K562 (cell line): ENCODE data around the gene CEP95. TPM values are rescaled to one million over a fixed set of nuclear protein-coding genes. Genes with fewer than 3 reads are reported as not detected.

ENCODE experiments used
- ATF7 ChIP-seq: fragments of 450-650 bp; IDR thresholded peaks from 2 replicates; pipeline ENCODE4 v1.7.1; 2014; ENCODE audit warnings: mild to moderate bottlenecking, moderate library complexity
- CAMTA2 ChIP-seq: fragments of 250-450 bp; sonication (Bioruptor Pico); conservative IDR thresholded peaks from 2 replicates; pipeline ENCODE4 v1.5.1; 2022
- EP400 ChIP-seq: fragments of 450-650 bp; IDR thresholded peaks from 2 replicates; pipeline ENCODE4 v1.6.1; 2017; ENCODE audit warnings: antibody characterized with exemption, mild to moderate bottlenecking, moderate library complexity
- ILK ChIP-seq: fragments of 450-650 bp; IDR thresholded peaks from 2 replicates; pipeline ENCODE4 v1.6.1; 2016; ENCODE audit warnings: missing genetic modification characterization, low read depth, mild to moderate bottlenecking, missing compliant biosample characterization, moderate library complexity, borderline replicate concordance
- RFX7 ChIP-seq: fragments of 250-450 bp; sonication (Bioruptor Pico); IDR thresholded peaks from 2 replicates; pipeline ENCODE4 v1.5.1; 2021; ENCODE audit warnings: mild to moderate bottlenecking
- SAFB ChIP-seq: fragments of 200-400 bp; formaldehyde crosslinking; IDR thresholded peaks from 2 replicates; pipeline ENCODE4 v1.6.1; 2017; ENCODE audit warnings: low read depth, low read length, borderline replicate concordance
- ZBTB33 ChIP-seq: sonication (generic); formaldehyde crosslinking; IDR thresholded peaks from 2 replicates; pipeline ENCODE4 v1.8.1; 2023; ENCODE audit warnings: mild to moderate bottlenecking, missing genetic modification reagents
- ZKSCAN3 ChIP-seq: fragments of 250-450 bp; sonication (Bioruptor Pico); IDR thresholded peaks from 2 replicates; pipeline ENCODE4 v1.4.0; 2020
- ZNF175 ChIP-seq: fragments of 200-800 bp; sonication (Bioruptor generic); IDR thresholded peaks from 2 replicates; pipeline ENCODE4 v1.6.1; 2016; ENCODE audit warnings: low read depth, mild to moderate bottlenecking, missing genetic modification characterization, missing compliant biosample characterization
- ZNF609 ChIP-seq: sonication (generic); formaldehyde crosslinking; IDR thresholded peaks from 2 replicates; pipeline ENCODE4 v1.8.1; 2023; ENCODE audit warnings: missing genetic modification reagents, mild to moderate bottlenecking, borderline replicate concordance
- polyA plus RNA-seq, 8 experiments: library from polyadenylated mRNA; depleted of rRNA in 4 of 8; stranded (reverse) in 5 of 8; unstranded in 3 of 8; fragments of >200 nt; fragmentation: Nextera tagmentation in 2 of 8; fragmentation: Illumina TruSeq in 1 of 8; extraction: Ambion mirVana in 2 of 8; extraction: Trizol in 1 of 8; gene quantifications; 2 replicates each; pipeline versions ENCODE4 v1.2.1 to v1.2.3, GENCODE V29; 2011 to 2014; ENCODE audit warnings: inconsistent platforms in 1 of 8, missing spikeins in 1 of 8
- total RNA-seq, 7 experiments: library from RNA; depleted of rRNA in 6 of 7; stranded (reverse); fragments of >200 nt in 6 of 7; fragmentation: Illumina TruSeq in 2 of 7; extraction: Trizol in 2 of 7; gene quantifications; 2 replicates each; pipeline versions ENCODE4 v1.2.1 to v1.2.3, GENCODE V29; 2011 to 2021; ENCODE audit warnings: low replicate concordance in 1 of 7
- TF ChIP-seq, protein P1 (sequence below): fragments of 250-450 bp; sonication (Bioruptor Pico); IDR thresholded peaks from 2 replicates; pipeline ENCODE4 v1.4.0; 2020; ENCODE audit warnings: mild to moderate bottlenecking, moderate library complexity
- TF ChIP-seq, protein P2 (sequence below): IDR thresholded peaks from 2 replicates; pipeline ENCODE4 v1.6.1; 2012; ENCODE audit warnings: low read depth, low read length, improper control_type of control experiment, borderline replicate concordance

CEP95 gene
- total and polyA plus RNA-seq, 9 of the 15 experiments (the other 6 are each of a cell fraction or from before 2014, with no cell fraction given), result 26.7 to 80.7 (median 56.9) TPM

DNA sequence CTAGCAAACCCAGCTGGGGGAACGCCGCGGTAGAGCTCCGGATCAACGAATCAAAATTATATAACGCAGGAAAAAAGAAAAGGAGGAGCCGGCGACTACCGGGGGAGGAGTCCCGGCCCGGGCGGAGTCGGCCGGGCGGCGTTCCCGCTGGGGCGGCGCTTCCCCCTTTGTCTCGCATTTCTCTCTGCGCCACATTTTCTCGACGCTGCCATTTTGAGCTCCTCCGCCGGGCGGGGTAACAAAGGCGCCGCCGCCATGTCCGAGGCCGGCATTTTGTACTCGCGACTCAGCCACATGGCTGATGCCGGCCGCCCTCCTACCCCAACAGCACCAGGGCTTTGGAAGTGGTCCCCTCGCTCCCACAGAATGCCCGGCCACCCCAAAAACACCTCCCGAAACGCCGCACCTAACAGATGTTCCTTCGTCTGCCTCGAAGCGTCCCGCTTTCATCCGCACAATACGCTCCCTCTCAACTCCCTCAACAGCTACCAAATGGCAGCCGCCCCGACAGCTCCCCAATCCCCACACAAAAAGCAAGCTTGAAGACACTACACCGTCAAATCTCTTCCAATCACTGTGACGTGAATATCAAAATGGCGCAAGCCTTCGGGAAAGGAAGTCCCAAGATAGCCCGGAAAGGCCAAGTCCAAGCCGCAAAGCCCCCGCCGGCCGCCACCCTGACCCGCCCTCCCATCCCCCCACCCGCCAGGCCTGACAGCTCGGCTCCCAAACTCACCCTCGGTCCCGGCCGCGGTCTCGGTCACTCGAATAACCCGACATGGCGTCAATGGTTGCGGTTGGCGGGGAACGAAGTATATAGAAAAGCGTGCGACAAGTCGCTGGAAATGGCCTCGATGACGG, 1.2 kb upstream of the CEP95 start (continued):
- TF ChIP-seq, protein P1, sequence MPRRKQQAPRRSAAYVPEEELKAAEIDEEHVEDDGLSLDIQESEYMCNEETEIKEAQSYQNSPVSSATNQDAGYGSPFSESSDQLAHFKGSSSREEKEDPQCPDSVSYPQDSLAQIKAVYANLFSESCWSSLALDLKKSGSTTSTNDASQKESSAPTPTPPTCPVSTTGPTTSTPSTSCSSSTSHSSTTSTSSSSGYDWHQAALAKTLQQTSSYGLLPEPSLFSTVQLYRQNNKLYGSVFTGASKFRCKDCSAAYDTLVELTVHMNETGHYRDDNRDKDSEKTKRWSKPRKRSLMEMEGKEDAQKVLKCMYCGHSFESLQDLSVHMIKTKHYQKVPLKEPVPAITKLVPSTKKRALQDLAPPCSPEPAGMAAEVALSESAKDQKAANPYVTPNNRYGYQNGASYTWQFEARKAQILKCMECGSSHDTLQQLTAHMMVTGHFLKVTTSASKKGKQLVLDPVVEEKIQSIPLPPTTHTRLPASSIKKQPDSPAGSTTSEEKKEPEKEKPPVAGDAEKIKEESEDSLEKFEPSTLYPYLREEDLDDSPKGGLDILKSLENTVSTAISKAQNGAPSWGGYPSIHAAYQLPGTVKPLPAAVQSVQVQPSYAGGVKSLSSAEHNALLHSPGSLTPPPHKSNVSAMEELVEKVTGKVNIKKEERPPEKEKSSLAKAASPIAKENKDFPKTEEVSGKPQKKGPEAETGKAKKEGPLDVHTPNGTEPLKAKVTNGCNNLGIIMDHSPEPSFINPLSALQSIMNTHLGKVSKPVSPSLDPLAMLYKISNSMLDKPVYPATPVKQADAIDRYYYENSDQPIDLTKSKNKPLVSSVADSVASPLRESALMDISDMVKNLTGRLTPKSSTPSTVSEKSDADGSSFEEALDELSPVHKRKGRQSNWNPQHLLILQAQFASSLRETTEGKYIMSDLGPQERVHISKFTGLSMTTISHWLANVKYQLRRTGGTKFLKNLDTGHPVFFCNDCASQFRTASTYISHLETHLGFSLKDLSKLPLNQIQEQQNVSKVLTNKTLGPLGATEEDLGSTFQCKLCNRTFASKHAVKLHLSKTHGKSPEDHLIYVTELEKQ (CRISPR knock-in tag), result no peak
- peak; percentile 97 for TF ChIP-seq EP400
- no peak for TF ChIP-seq RFX7
- no peak for TF ChIP-seq ILK (tag)
- TF ChIP-seq ZBTB33 (CRISPR knock-in tag), result 0 out of 2 replicates have a peak, but pooled peaks have one; percentile 21
- TF ChIP-seq CAMTA2 (CRISPR knock-in tag), result no peak
- peak; percentile 35; the same call in 1 of the 2 replicates for TF ChIP-seq ATF7
- TF ChIP-seq ZNF609, result no peak
- no peak for TF ChIP-seq SAFB
- TF ChIP-seq ZKSCAN3 (CRISPR knock-in tag), result no peak
- no peak for TF ChIP-seq ZNF175 (CRISPR knock-in tag)
- TF ChIP-seq, protein P2, sequence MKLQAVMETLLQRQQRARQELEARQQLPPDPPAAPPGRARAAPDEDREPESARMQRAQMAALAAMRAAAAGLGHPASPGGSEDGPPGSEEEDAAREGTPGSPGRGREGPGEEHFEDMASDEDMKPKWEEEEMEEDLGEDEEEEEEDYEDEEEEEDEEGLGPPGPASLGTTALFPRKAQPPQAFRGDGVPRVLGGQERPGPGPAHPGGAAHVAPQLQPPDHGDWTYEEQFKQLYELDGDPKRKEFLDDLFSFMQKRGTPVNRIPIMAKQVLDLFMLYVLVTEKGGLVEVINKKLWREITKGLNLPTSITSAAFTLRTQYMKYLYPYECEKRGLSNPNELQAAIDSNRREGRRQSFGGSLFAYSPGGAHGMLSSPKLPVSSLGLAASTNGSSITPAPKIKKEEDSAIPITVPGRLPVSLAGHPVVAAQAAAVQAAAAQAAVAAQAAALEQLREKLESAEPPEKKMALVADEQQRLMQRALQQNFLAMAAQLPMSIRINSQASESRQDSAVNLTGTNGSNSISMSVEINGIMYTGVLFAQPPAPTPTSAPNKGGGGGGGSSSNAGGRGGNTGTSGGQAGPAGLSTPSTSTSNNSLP, result no peak
